Stimulated activated CD8-positive, alpha-beta memory T cell treated with anti-CD3 and anti-CD28 coated beads, Interleukin-15, amount 100 ng/mL, for 48 hours (primary cell): ENCODE results near the gene TUG1.
A peak's percentile ranks its signal among the peaks of the same experiment; 100 is the strongest.

Source experiments
- DNase-seq, 2 donors: peaks; one replicate each; pipeline ENCODE4 v3.0.0-alpha.2; 2020; ENCODE audit warnings: low read depth in 2 of 2

The TUG1 gene

GRCh38 chr22:30947816-30948454 is 21.1 kb upstream of the TUG1 start:
- no peak for DNase-seq

GRCh38 chr22:30948930-30949342 is 20.1 kb upstream of the TUG1 start:
- DNase-seq = no peak

GRCh38 chr22:30949934-30950660 is 19.0 kb upstream of the TUG1 start:
- no peak for DNase-seq

- DNase-seq = no peak
These were observed 15.9 kb upstream of the TUG1 start for GRCh38 chr22:30953206-30953605.

GRCh38 chr22:30955153-30955552 is 13.9 kb upstream of the TUG1 start:
- no peak for DNase-seq

- no peak for DNase-seq
These were observed 4.2 kb upstream of the TUG1 start for GRCh38 chr22:30964858-30965257.

- DNase-seq = no peak
These were observed 796 bp upstream of the TUG1 start, which contains the start of gene MORC2 for GRCh38 chr22:30968015-30968923. Gene MORC2 (minus strand): TSS chr22:30968774. CDS start chr22:30967889, 885 bp downstream.

- peak in 1 of 2 donors; percentile 7 for DNase-seq
These were observed 679 bp downstream of the TUG1 start for GRCh38 chr22:30969532-30970355.

- DNase-seq = no peak
These were observed 1.3 kb downstream of the TUG1 start for GRCh38 chr22:30970356-30970746.

- DNase-seq = no peak
These were observed 9.4 kb downstream of the TUG1 start for GRCh38 chr22:30978304-30978962.

GRCh38 chr22:30979932-30980331 is 10.9 kb downstream of the TUG1 start:
- DNase-seq = peak in 1 of 2 donors; percentile 0

GRCh38 chr22:30982512-30982911 is 13.4 kb downstream of the TUG1 start:
- DNase-seq = no peak

- DNase-seq = no peak
These were observed 15.3 kb downstream of the TUG1 start for GRCh38 chr22:30984317-30984716.

- no peak for DNase-seq
These were observed 16.6 kb downstream of the TUG1 start for GRCh38 chr22:30985561-30986208.

- DNase-seq = no peak
These were observed 20.4 kb downstream of the TUG1 start for GRCh38 chr22:30989474-30989873.

GRCh38 chr22:30990690-30991089 is 21.6 kb downstream of the TUG1 start:
- no peak for DNase-seq

GRCh38 chr22:30992565-30992964 is 23.5 kb downstream of the TUG1 start:
- no peak for DNase-seq

- no peak for DNase-seq
These were observed 25.9 kb downstream of the TUG1 start for GRCh38 chr22:30994960-30995359.

- DNase-seq = no peak
These were observed 27.4 kb downstream of the TUG1 start for GRCh38 chr22:30996462-30996861.

GRCh38 chr22:30998329-30998728 is 29.3 kb downstream of the TUG1 start:
- no peak for DNase-seq
